Ascending aorta (tissue), 2 donors: ENCODE data around the gene DENND5B. TPM values are rescaled to one million over a fixed set of nuclear protein-coding genes. Genes with fewer than 3 reads are reported as not detected.

Experiments used
- DNase-seq, 2 donors: peaks; one replicate each; pipeline ENCODE4 v3.0.0-alpha.2; 2019; ENCODE audit warnings: low spot score in 2 of 2
- H3K27ac ChIP-seq, 2 donors: fragments of 200-600 bp; sonication (generic); one replicate each; pipeline ENCODE4 v1.5.1; 2016 to 2017; ENCODE audit warnings: mild to moderate bottlenecking in 1 of 2
- H3K27me3 ChIP-seq: fragments of 200-600 bp; sonication (generic); one replicate; pipeline ENCODE4 v1.5.1; 2017
- H3K36me3 ChIP-seq, 2 donors: fragments of 200-600 bp; sonication (generic); one replicate each; pipeline ENCODE4 v1.5.1; 2016
- H3K4me1 ChIP-seq, 2 donors: fragments of 200-600 bp; sonication (generic); one replicate each; pipeline ENCODE4 v1.5.1; 2016 to 2017; ENCODE audit warnings: mild to moderate bottlenecking in 1 of 2
- H3K4me3 ChIP-seq, 2 donors: fragments of 200-600 bp; sonication (generic); one replicate each; pipeline ENCODE4 v1.5.1; 2016 to 2017; ENCODE audit warnings: mild to moderate bottlenecking in 1 of 2
- H3K9me3 ChIP-seq, 2 donors: fragments of 200-600 bp; sonication (generic); one replicate each; pipeline ENCODE4 v1.5.1; 2016
- CTCF ChIP-seq, 3 experiments: fragments of 200-600 bp in 2 of 3; fragments of 450-650 bp in 1 of 3; sonication (generic) in 2 of 3; IDR thresholded peaks; one replicate each; pipeline ENCODE4 v1.5.1; 2016 to 2019; ENCODE audit warnings: antibody characterized with exemption in 3 of 3, mild to moderate bottlenecking in 1 of 3, moderate library complexity in 1 of 3
- intact Hi-C: fragments of 100-400 bp; cut with DNase I; formaldehyde crosslinking; loops from one replicate; pipeline ENCODE4 v1.15.1; 2023
- total RNA-seq: library from RNA; depleted of rRNA; stranded (reverse); fragments of >200 nt; gene quantifications from one replicate; pipeline ENCODE4 v1.1.0, GENCODE V29; 2016

The DENND5B gene
- total RNA-seq, 1 donor from 2014 or later: 4.7 TPM

GRCh38 chr12:31527083-31527482 is 63.9 kb downstream of the DENND5B start:
- H3K27ac ChIP-seq: no peak overlapping the region
- intact Hi-C loops: no loop called here
- no peaks in the 10 kb centered on the region for H3K36me3 ChIP-seq
- no peaks in the 10 kb centered on the region for H3K9me3 ChIP-seq
- H3K27me3 ChIP-seq: no peaks in the 10 kb centered on the region
- H3K4me1 ChIP-seq: peaks cover 0 to 18% of the 10 kb centered on the region in 2 donors
- TF ChIP-seq CTCF (IDR thresholded peaks at IDR 0.05): no peak
- no peak for DNase-seq
- no peak overlapping the region for H3K4me3 ChIP-seq

- Histone ChIP-seq H3K27ac (no peak overlapping the region), H3K36me3 (no peaks in the 10 kb centered on the region), H3K9me3 (no peaks in the 10 kb centered on the region), H3K4me3 (no peak overlapping the region), H3K27me3 (no peaks in the 10 kb centered on the region), H3K4me1 (peaks cover 0 to 15% of the 10 kb centered on the region in 2 donors)
- intact Hi-C loops: no loop called here
- TF ChIP-seq CTCF (IDR thresholded peaks at IDR 0.05): no peak
- no peak for DNase-seq
Observed at GRCh38 chr12:31526158-31526546, 64.8 kb downstream of the DENND5B start.

GRCh38 chr12:31525496-31526157 is 65.3 kb downstream of the DENND5B start:
- no peak for DNase-seq
- intact Hi-C loops: no loop called here
- H3K27ac ChIP-seq: no peak overlapping the region
- H3K27me3 ChIP-seq: no peaks in the 10 kb centered on the region
- no peak overlapping the region for H3K4me3 ChIP-seq
- H3K36me3 ChIP-seq: no peaks in the 10 kb centered on the region
- no peaks in the 10 kb centered on the region for H3K9me3 ChIP-seq
- no peak for TF ChIP-seq CTCF (IDR thresholded peaks at IDR 0.05)
- peaks cover 0 to 12% of the 10 kb centered on the region in 2 donors for H3K4me1 ChIP-seq

- H3K4me3 ChIP-seq: no peak overlapping the region
- no peak for DNase-seq
- peaks cover 0 to 16% of the 10 kb centered on the region in 2 donors for H3K4me1 ChIP-seq
- intact Hi-C loops: no loop called here
- H3K27ac ChIP-seq: no peak overlapping the region
- no peaks in the 10 kb centered on the region for H3K9me3 ChIP-seq
- TF ChIP-seq CTCF (IDR thresholded peaks at IDR 0.05): no peak
- H3K27me3 ChIP-seq: no peaks in the 10 kb centered on the region
- H3K36me3 ChIP-seq: no peaks in the 10 kb centered on the region
Observed at GRCh38 chr12:31524791-31525495, 66.0 kb downstream of the DENND5B start.

- Histone ChIP-seq H3K36me3 (no peaks in the 10 kb centered on the region), H3K4me1 (peaks cover 0 to 28% of the 10 kb centered on the region in 2 donors), H3K27me3 (no peaks in the 10 kb centered on the region), H3K4me3 (no peak overlapping the region), H3K27ac (no peak overlapping the region), H3K9me3 (no peaks in the 10 kb centered on the region)
- intact Hi-C loops: no loop called here
- TF ChIP-seq CTCF (IDR thresholded peaks at IDR 0.05): no peak
- DNase-seq: no peak
Observed at GRCh38 chr12:31523306-31523705, 67.6 kb downstream of the DENND5B start.
